Effector memory CD8-positive, alpha-beta T cell (primary cell): ENCODE data around the gene HYI.

Experiments
- ATAC-seq: fragments of 150-1000 bp; cut with Tn5 transposase; replicated peaks from 2 replicates; pipeline ENCODE4 v1.10.0; 2021; ENCODE audit warnings: mild to moderate bottlenecking, moderate library complexity
- DNase-seq, 3 experiments: peaks; one replicate each; pipeline ENCODE4 v3.0.0; 2021
- H3K27ac Mint-ChIP-seq, 2 donors: one replicate each; pipeline ENCODE4 v1.8.0; 2022; ENCODE audit warnings: mild to moderate bottlenecking in 2 of 2, mixed read lengths in 2 of 2, moderate library complexity in 2 of 2
- H3K27me3 Mint-ChIP-seq, 2 donors: one replicate each; pipeline ENCODE4 v1.8.0; 2022; ENCODE audit warnings: mixed read lengths in 2 of 2
- H3K36me3 Mint-ChIP-seq: one replicate; pipeline ENCODE4 v1.8.0; 2022; ENCODE audit warnings: mild to moderate bottlenecking, moderate library complexity, mixed read lengths; ENCODE audit not compliant: insufficient read depth
- H3K4me1 Mint-ChIP-seq, 2 donors: one replicate each; pipeline ENCODE4 v1.8.0; 2022; ENCODE audit warnings: low read depth in 2 of 2, mixed read lengths in 2 of 2
- H3K4me3 Mint-ChIP-seq, 2 donors: one replicate each; pipeline ENCODE4 v1.8.0; 2022; ENCODE audit warnings: mild to moderate bottlenecking in 2 of 2, mixed read lengths in 2 of 2, moderate library complexity in 2 of 2
- H3K9me3 Mint-ChIP-seq, 2 donors: one replicate each; pipeline ENCODE4 v1.8.0; 2022; ENCODE audit warnings: mixed read lengths in 2 of 2

HYI gene

GRCh38 chr1:43445606-43446387 is 7.9 kb downstream of the HYI start:
- H3K27me3 Mint-ChIP-seq = no peaks in the 10 kb centered on the region
- DNase-seq (no peak), ATAC-seq (no peak)
- H3K9me3 Mint-ChIP-seq = no peaks in the 10 kb centered on the region
- no peaks in the 10 kb centered on the region for H3K4me1 Mint-ChIP-seq
- peaks cover 38% of the 10 kb centered on the region for H3K36me3 Mint-ChIP-seq
- H3K27ac Mint-ChIP-seq = peak overlapping the region; percentile 38 to 65
- H3K4me3 Mint-ChIP-seq = no peak overlapping the region

GRCh38 chr1:43444836-43445235 is 8.9 kb downstream of the HYI start:
- Mint-ChIP-seq H3K9me3 (no peaks in the 10 kb centered on the region), H3K27me3 (no peaks in the 10 kb centered on the region), H3K36me3 (peaks cover 35% of the 10 kb centered on the region), H3K4me3 (no peak overlapping the region), H3K4me1 (no peaks in the 10 kb centered on the region), H3K27ac (peak overlapping the region; percentile 65 to 74)
- no peak for DNase-seq
- no peak for ATAC-seq

GRCh38 chr1:43444151-43444828 is 9.4 kb downstream of the HYI start:
- Mint-ChIP-seq H3K36me3 (peaks cover 35% of the 10 kb centered on the region), H3K27me3 (no peaks in the 10 kb centered on the region), H3K4me1 (no peaks in the 10 kb centered on the region), H3K4me3 (no peak overlapping the region), H3K9me3 (no peaks in the 10 kb centered on the region), H3K27ac (peak overlapping the region; percentile 65 to 74)
- DNase-seq = no peak
- no peak for ATAC-seq

- ATAC-seq (no peak), DNase-seq (no peak)
- Mint-ChIP-seq H3K4me3 (no peak overlapping the region), H3K27ac (peak overlapping the region in 1 of 2 donors; percentile 35), H3K4me1 (no peaks in the 10 kb centered on the region), H3K27me3 (no peaks in the 10 kb centered on the region), H3K9me3 (no peaks in the 10 kb centered on the region), H3K36me3 (peaks cover 35% of the 10 kb centered on the region)
Measured at GRCh38 chr1:43443197-43443946, 10.4 kb downstream of the HYI start.

GRCh38 chr1:43442756-43443155 is 11.0 kb downstream of the HYI start:
- Mint-ChIP-seq H3K9me3 (no peaks in the 10 kb centered on the region), H3K36me3 (peaks cover 34% of the 10 kb centered on the region), H3K27me3 (no peaks in the 10 kb centered on the region), H3K4me3 (no peak overlapping the region), H3K27ac (no peak overlapping the region), H3K4me1 (no peaks in the 10 kb centered on the region)
- no peak for ATAC-seq
- no peak for DNase-seq

GRCh38 chr1:43441894-43442637 is 11.7 kb downstream of the HYI start:
- Mint-ChIP-seq H3K4me1 (no peaks in the 10 kb centered on the region), H3K36me3 (peaks cover 27% of the 10 kb centered on the region), H3K4me3 (no peak overlapping the region), H3K27ac (peak overlapping the region in 1 of 2 donors; percentile 44), H3K27me3 (no peaks in the 10 kb centered on the region), H3K9me3 (no peaks in the 10 kb centered on the region)
- DNase-seq = no peak
- ATAC-seq = no peak

GRCh38 chr1:43441166-43441893 is 12.4 kb downstream of the HYI start:
- peaks cover 20% of the 10 kb centered on the region for H3K36me3 Mint-ChIP-seq
- H3K27me3 Mint-ChIP-seq = no peaks in the 10 kb centered on the region
- H3K4me3 Mint-ChIP-seq = no peak overlapping the region
- H3K9me3 Mint-ChIP-seq = no peaks in the 10 kb centered on the region
- no peak for ATAC-seq
- H3K4me1 Mint-ChIP-seq = no peaks in the 10 kb centered on the region
- H3K27ac Mint-ChIP-seq = peak overlapping the region in 1 of 2 donors; percentile 44
- DNase-seq = no peak

GRCh38 chr1:43440358-43440757 is 13.4 kb downstream of the HYI start:
- H3K27me3 Mint-ChIP-seq = no peaks in the 10 kb centered on the region
- no peak for ATAC-seq
- H3K27ac Mint-ChIP-seq = peak overlapping the region in 1 of 2 donors; percentile 25
- H3K36me3 Mint-ChIP-seq = peaks cover 12% of the 10 kb centered on the region
- DNase-seq = no peak
- H3K4me1 Mint-ChIP-seq = no peaks in the 10 kb centered on the region
- H3K4me3 Mint-ChIP-seq = no peak overlapping the region
- H3K9me3 Mint-ChIP-seq = no peaks in the 10 kb centered on the region

- ATAC-seq (no peak), DNase-seq (no peak)
- Mint-ChIP-seq H3K4me3 (no peak overlapping the region), H3K27ac (no peak overlapping the region), H3K36me3 (peaks cover 9% of the 10 kb centered on the region), H3K4me1 (no peaks in the 10 kb centered on the region), H3K27me3 (no peaks in the 10 kb centered on the region), H3K9me3 (no peaks in the 10 kb centered on the region)
Measured at GRCh38 chr1:43439781-43440180, 13.9 kb downstream of the HYI start.

- no peak for ATAC-seq
- H3K27me3 Mint-ChIP-seq = no peaks in the 10 kb centered on the region
- no peaks in the 10 kb centered on the region for H3K9me3 Mint-ChIP-seq
- H3K4me3 Mint-ChIP-seq = no peak overlapping the region
- peaks cover 11% of the 10 kb centered on the region for H3K36me3 Mint-ChIP-seq
- no peaks in the 10 kb centered on the region for H3K4me1 Mint-ChIP-seq
- DNase-seq = no peak
- peak overlapping the region in 1 of 2 donors; percentile 2 for H3K27ac Mint-ChIP-seq
Measured at GRCh38 chr1:43438953-43439581, 14.7 kb downstream of the HYI start.

- H3K4me3 Mint-ChIP-seq = no peak overlapping the region
- H3K36me3 Mint-ChIP-seq = peaks cover 13% of the 10 kb centered on the region
- no peak overlapping the region for H3K27ac Mint-ChIP-seq
- H3K27me3 Mint-ChIP-seq = no peaks in the 10 kb centered on the region
- H3K9me3 Mint-ChIP-seq = no peaks in the 10 kb centered on the region
- DNase-seq (no peak), ATAC-seq (no peak)
- H3K4me1 Mint-ChIP-seq = no peaks in the 10 kb centered on the region
Measured at GRCh38 chr1:43438576-43438952, 15.2 kb downstream of the HYI start.

- H3K27ac Mint-ChIP-seq = no peak overlapping the region
- no peaks in the 10 kb centered on the region for H3K9me3 Mint-ChIP-seq
- DNase-seq (no peak), ATAC-seq (no peak)
- peaks cover 17% of the 10 kb centered on the region for H3K36me3 Mint-ChIP-seq
- no peaks in the 10 kb centered on the region for H3K27me3 Mint-ChIP-seq
- no peak overlapping the region for H3K4me3 Mint-ChIP-seq
- H3K4me1 Mint-ChIP-seq = no peaks in the 10 kb centered on the region
Measured at GRCh38 chr1:43438006-43438405, 15.7 kb downstream of the HYI start.
